Measurements from ENCODE around the gene EBF3.

GRCh38 chr10:129865960-129866359 lies 98.1 kb downstream of the EBF3 start:
- TF ChIP-seq CTCF (IDR thresholded peaks at IDR 0.05) (no peak), POLR2A (IDR thresholded peaks at IDR 0.05) (no peak)
